ENCODE data around the gene BRAF. TPM values are rescaled to one million over a fixed set of nuclear protein-coding genes. Genes with fewer than 3 reads are reported as not detected.
A peak's percentile ranks its signal among the peaks of the same experiment; 100 is the strongest.

Gene BRAF
- total RNA-seq = 10 to 100 TPM in 5 of 6 experiments, 1 to 10 TPM in 1; 9.0 to 17.7 (median 13.2) TPM
- long read RNA-seq, full-length matches to known transcripts = 1 of 1 reads
- long read RNA-seq, partial matches to known transcripts = 0 of 1 reads
- long read RNA-seq, other reads (novel, unspliced or antisense) = 0 of 1 reads

GRCh38 chr7:140924821-140925421 lies at the start of gene BRAF:
Gene BRAF (minus strand): TSS chr7:140924929. CDS start chr7:140924703, 226 bp downstream.
- 3% methylated on average over 18 of the region's 56 CpGs for WGBS (ENCODE audit: insufficient coverage, low coverage, low lambda C conversion rate, missing lambda C conversion rate)
- DNase-seq = peak; percentile 89 to 94 (median 93)
- no peak for TF ChIP-seq POLR2A (IDR thresholded peaks at IDR 0.05)
- no peak for TF ChIP-seq CTCF (IDR thresholded peaks at IDR 0.05)
- intact Hi-C loops (cut with DNase I) = no loop called here
- Histone ChIP-seq H3K36me3 (no peaks in the 10 kb centered on the region), H3K4me1 (peaks cover 0 to 33% (median 5%) of the 10 kb centered on the region in 4 donors), H3K27ac (peak within 1 kb of the TSS; percentile 96 to 99 (median 98)), H3K4me3 (peak within 1 kb of the TSS; percentile 70 to 95 (median 90)), H3K27me3 (no peaks in the 10 kb centered on the region), H3K9me3 (no peaks in the 10 kb centered on the region)
- ATAC-seq = peak; percentile 80 to 86 (median 82)

DNA sequence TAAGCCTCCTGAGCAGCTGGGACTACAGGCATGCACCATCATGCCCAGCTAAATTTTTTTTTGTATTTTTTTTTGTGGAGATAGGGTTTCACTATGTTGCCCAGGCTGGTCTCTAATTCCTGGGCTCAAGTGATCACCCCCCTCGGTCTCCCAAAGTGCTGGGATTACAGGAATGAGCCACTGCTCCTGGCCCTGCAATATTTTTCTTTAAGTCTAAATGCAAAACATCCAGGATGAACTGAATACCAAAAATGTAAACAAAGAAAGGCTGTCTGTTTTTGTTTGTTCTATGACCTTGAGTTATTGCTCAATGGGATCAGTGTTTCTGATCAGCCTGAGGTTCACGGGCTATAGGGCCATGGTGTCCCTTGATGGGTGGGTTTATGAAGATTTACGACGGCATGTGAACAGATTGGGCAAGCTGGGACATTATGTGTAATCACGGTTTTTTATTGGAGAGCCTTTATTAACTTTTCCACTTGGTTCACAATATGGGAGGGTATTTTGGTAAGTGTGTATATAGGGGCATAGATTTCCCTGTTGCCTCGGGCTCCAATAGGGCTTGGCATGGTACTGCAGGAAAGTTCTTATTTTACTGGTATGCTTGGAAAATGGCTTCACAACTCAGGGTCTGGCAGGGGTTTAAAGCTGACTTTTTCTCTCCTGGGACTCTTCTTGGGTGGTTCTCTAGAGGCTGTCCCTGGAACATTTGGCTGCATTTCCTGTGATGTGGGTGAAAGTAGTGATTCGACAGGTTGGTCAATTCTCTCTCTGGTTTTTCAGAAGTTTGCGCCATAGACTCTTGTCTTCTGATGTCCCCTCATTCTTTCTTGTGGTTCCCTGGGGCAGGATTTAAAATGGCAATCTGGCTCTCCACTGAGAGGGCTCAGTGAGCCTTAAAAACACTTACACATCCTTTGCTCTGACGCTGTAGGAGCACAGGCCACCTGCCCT lies 48.4 kb upstream of the BRAF start:
- H3K4me1 ChIP-seq = peaks cover 0 to 33% (median 11%) of the 10 kb centered on the region in 4 donors
- H3K9me3 ChIP-seq = no peaks in the 10 kb centered on the region
- 41% methylated on average over 8 of the region's 9 CpGs for WGBS (ENCODE audit: insufficient coverage, low coverage, low lambda C conversion rate, missing lambda C conversion rate)
- H3K4me3 ChIP-seq = no peak overlapping the region
- ATAC-seq (peak; percentile 73 to 82 (median 78)), DNase-seq (no peak)
- no peaks in the 10 kb centered on the region for H3K27me3 ChIP-seq
- peak overlapping the region in 2 of 3 donors; percentile 68 to 78 for H3K27ac ChIP-seq
- TF ChIP-seq POLR2A (IDR thresholded peaks at IDR 0.05) = no peak
- TF ChIP-seq CTCF (IDR thresholded peaks at IDR 0.05) = no peak
- intact Hi-C loops (cut with DNase I) = no loop called here
- no peaks in the 10 kb centered on the region for H3K36me3 ChIP-seq

- TF ChIP-seq CTCF (IDR thresholded peaks at IDR 0.05) = no peak
- no peak for TF ChIP-seq POLR2A (IDR thresholded peaks at IDR 0.05)
- Histone ChIP-seq H3K27me3 (no peaks in the 10 kb centered on the region), H3K9me3 (no peaks in the 10 kb centered on the region), H3K4me3 (no peak overlapping the region), H3K4me1 (peaks cover 0 to 33% (median 11%) of the 10 kb centered on the region in 4 donors), H3K27ac (peak overlapping the region in 2 of 3 donors; percentile 59 to 78), H3K36me3 (no peaks in the 10 kb centered on the region)
- no peak for DNase-seq
- intact Hi-C loops (cut with DNase I) = no loop called here
- ATAC-seq = no peak
- WGBS (ENCODE audit: insufficient coverage, low coverage, low lambda C conversion rate, missing lambda C conversion rate) = 28% methylated on average over 2 of the region's 2 CpGs
These were observed 47.6 kb upstream of the BRAF start for GRCh38 chr7:140972344-140972743.

DNA sequence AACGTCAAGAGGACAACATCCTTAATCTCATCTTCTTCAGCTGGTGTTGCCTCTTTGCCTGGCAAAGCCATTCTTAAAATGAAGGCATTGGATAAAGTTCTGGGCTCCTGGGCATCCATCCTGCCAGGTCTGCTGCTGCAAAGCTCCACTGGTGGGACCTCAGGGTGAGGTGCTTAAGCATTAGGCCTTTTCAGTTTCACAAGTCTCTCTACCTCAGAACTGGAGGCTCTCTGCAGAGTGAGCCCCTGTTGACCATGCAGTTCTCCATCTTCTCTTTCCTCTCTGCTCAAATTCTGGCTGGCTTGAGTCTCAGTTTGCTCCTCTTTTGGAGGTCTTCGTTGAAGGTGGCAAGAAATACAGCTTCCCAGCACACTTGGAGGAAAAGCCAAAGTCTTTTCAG lies 42.7 kb upstream of the BRAF start:
- 69% methylated on average over 2 of the region's 2 CpGs for WGBS (ENCODE audit: insufficient coverage, low coverage, low lambda C conversion rate, missing lambda C conversion rate)
- no peaks in the 10 kb centered on the region for H3K9me3 ChIP-seq
- intact Hi-C loops (cut with DNase I) = no loop called here

More for the DNA sequence above, 42.7 kb upstream of the BRAF start:
- H3K4me3 ChIP-seq = no peak overlapping the region
- no peaks in the 10 kb centered on the region for H3K27me3 ChIP-seq
- no peak for DNase-seq
- H3K4me1 ChIP-seq = peaks cover 0 to 13% (median 2%) of the 10 kb centered on the region in 4 donors
- no peak overlapping the region for H3K27ac ChIP-seq
- H3K36me3 ChIP-seq = no peaks in the 10 kb centered on the region
- no peak for ATAC-seq
- TF ChIP-seq POLR2A (IDR thresholded peaks at IDR 0.05) (no peak), CTCF (IDR thresholded peaks at IDR 0.05) (no peak)

Data from right lobe of liver (tissue), 6 donors.